D341Med (cell line): ENCODE data around the gene TRPM2.
"Not testable (repeated sequence)": the region's sequence is repeated elsewhere in the genome, so short reads cannot be mapped to it uniquely, and the experiment has no call there.

Experiments used
- DNase-seq: peaks from one replicate; pipeline ENCODE4 v3.0.0; 2012; ENCODE audit warnings: low spot score

The TRPM2 gene

GRCh38 chr21:44354775-44355771 lies 1.7 kb downstream of the TRPM2 start:
- no peak for DNase-seq

GRCh38 chr21:44356160-44356559 lies 2.7 kb downstream of the TRPM2 start:
- DNase-seq = no peak

- DNase-seq = no peak
These were observed 3.2 kb downstream of the TRPM2 start for GRCh38 chr21:44356636-44357035.

GRCh38 chr21:44357064-44357837 lies 3.8 kb downstream of the TRPM2 start:
- DNase-seq = no peak

GRCh38 chr21:44359396-44359795 lies 6.0 kb downstream of the TRPM2 start:
- DNase-seq = peak; percentile 1

GRCh38 chr21:44360159-44360558 lies 6.7 kb downstream of the TRPM2 start:
- DNase-seq = peak; percentile 14

- DNase-seq = not testable (repeated sequence)
These were observed 8.5 kb downstream of the TRPM2 start for GRCh38 chr21:44361903-44362302.

GRCh38 chr21:44363278-44363677 lies 9.9 kb downstream of the TRPM2 start:
- no peak for DNase-seq

- peak; percentile 18 for DNase-seq
These were observed 11.0 kb downstream of the TRPM2 start for GRCh38 chr21:44364151-44365053.

- peak; percentile 26 for DNase-seq
These were observed 12.0 kb downstream of the TRPM2 start for GRCh38 chr21:44365251-44365966.

- DNase-seq = no peak
These were observed 12.7 kb downstream of the TRPM2 start for GRCh38 chr21:44365967-44366585.

- peak; percentile 27 for DNase-seq
These were observed 13.3 kb downstream of the TRPM2 start for GRCh38 chr21:44366586-44367211.

- peak; percentile 52 for DNase-seq
These were observed 15.5 kb downstream of the TRPM2 start for GRCh38 chr21:44368711-44369446.

- peak; percentile 58 for DNase-seq
These were observed 16.8 kb downstream of the TRPM2 start for GRCh38 chr21:44370027-44370735.

- DNase-seq = peak; percentile 38
These were observed 17.5 kb downstream of the TRPM2 start for GRCh38 chr21:44370786-44371410.

GRCh38 chr21:44371596-44371995 lies 18.2 kb downstream of the TRPM2 start:
- DNase-seq = no peak

- DNase-seq = peak; percentile 26
These were observed 19.2 kb downstream of the TRPM2 start for GRCh38 chr21:44372616-44373015.

GRCh38 chr21:44374601-44375280 lies 21.3 kb downstream of the TRPM2 start:
- no peak for DNase-seq
